Activated CD4-positive, alpha-beta T cell treated with anti-CD3 and anti-CD28 coated beads for 4 hours (primary cell): ENCODE data around the gene IQSEC1.

Experiments used
- DNase-seq, 2 donors: peaks; one replicate each; pipeline ENCODE4 v3.0.0-alpha.2; 2020

IQSEC1 gene

DNA sequence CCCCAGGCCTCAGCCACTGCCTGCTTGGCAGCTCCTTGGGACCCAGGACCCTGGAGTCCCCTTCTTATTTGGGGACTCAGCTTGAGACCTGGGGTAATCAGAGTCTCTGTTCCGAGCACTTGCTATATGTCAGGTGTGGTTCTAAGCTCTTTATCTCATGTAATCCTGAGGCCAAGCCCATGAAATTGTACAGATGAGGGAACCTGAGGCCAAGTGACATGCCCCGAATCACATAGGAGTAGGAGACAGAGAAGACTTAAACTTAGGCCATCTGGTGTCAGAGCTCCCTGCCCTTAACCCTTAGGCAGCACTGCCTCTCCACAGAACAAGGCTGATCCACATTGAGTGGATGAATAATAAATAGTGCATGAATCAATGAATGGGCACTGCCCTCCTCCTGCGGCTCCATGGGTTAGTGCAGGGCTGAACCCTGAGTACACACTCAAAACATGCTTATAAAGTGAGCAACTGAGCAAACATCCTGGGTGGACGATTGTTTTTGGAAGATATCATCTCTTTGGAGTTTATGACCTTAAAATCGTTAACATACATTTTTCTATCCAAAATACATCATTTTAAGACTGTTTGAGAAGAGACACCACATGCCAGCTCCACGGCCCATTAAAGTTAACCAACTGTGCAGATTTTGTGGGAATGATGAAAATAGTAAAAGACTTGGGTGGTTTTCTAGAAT is 33.2 kb upstream of the IQSEC1 start:
- DNase-seq = no peak

DNA sequence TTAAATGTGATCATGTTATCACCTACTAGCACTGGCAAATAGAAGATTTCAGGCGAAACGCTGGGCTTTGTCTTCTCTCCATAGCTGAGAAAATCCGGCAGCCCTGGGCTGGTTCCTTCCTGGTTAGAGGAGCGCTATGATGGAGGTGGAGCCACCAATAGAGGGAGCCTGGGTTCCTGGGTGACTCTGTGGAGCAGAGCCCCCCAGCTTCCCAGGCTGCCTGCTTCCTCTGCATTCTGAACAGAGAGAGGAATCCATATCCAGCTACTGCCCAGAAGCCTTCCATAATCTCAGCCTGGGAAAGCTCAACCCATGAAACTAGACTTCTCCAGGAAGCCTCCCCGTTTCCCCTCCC is 32.6 kb upstream of the IQSEC1 start:
- DNase-seq = no peak

DNA sequence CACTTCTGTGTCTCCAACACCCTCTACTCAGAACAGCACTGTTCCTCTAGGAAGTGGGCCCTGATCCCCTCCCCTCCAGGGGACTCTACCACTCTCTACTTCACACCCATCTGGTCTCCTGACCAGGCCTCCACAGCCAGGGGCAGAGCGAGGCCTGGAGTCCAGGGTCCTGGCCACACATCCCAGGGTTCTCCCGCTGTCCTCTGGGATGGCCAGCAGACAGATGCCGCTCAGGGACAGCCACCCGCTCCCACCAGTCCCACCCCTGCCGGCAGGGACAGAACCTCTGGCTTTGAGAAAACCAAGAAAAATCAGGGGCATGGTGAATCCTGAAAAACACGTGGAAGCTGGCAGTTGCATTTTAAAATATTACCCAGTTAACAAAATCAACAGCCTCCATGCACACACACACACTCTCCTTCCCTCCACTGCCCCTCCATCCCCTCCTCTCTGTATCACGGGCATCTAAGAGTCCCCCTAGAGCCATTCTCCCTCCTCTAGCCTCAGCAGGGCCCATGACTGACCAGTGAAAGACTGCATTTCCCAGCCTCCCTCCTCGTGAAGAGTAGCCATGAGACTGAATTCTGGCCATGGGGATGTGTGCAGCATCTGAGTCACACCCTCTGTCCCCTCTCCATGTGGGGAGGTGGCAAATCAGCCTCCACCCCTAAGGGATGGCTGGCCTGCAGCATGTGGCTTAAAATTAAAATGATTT is 32.1 kb upstream of the IQSEC1 start:
- DNase-seq = no peak

DNA sequence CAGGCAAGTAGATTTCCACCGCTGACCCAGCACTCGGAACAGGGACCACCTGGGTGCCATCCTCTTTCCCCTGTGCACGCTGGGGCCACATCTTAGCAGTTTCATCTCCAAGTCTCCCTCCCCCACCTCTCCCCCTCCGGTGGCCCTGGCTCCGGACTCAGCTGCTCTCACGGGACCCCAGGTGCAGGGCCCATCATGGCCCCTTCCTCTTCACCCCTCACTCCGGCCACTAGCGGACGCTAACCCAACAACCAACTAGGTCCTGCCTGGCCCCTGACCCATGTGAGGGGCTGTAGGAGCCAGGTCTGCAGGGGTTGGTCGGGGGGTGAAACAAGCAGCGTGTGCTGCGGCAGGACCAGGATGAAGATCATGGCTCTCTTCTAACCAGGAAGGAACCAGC is 31.3 kb upstream of the IQSEC1 start:
- no peak for DNase-seq

DNA sequence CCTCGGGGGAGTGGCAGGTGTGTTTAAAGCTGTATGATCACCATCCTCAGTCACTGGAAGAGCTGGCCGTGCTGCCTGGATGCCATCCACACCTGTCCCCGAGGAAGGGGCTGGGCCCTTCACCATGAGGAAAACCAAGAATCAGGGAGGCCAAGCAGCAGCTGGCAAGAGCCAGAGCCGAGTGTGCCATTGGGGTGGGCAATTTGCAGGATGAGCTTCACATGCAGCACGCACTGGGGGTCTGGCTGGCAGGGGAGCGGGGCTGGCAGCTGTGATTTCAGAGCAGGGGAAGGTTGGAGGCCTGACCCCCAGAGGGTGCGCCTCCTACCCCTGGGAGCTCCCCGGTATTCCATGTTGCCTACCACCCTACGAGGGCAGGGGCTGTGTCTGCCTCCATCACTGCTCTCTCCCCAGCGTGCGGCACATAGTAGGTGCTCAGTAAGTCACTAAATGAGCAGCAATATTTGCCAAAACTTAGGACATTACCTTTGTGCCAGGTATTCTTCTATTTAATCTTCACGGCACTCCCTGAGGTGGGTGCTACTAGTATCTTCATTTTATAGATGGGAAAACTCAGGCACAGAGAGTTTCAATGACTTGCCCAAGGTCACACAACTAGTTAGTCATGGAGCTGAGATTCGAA is 30.3 kb upstream of the IQSEC1 start:
- no peak for DNase-seq

DNA sequence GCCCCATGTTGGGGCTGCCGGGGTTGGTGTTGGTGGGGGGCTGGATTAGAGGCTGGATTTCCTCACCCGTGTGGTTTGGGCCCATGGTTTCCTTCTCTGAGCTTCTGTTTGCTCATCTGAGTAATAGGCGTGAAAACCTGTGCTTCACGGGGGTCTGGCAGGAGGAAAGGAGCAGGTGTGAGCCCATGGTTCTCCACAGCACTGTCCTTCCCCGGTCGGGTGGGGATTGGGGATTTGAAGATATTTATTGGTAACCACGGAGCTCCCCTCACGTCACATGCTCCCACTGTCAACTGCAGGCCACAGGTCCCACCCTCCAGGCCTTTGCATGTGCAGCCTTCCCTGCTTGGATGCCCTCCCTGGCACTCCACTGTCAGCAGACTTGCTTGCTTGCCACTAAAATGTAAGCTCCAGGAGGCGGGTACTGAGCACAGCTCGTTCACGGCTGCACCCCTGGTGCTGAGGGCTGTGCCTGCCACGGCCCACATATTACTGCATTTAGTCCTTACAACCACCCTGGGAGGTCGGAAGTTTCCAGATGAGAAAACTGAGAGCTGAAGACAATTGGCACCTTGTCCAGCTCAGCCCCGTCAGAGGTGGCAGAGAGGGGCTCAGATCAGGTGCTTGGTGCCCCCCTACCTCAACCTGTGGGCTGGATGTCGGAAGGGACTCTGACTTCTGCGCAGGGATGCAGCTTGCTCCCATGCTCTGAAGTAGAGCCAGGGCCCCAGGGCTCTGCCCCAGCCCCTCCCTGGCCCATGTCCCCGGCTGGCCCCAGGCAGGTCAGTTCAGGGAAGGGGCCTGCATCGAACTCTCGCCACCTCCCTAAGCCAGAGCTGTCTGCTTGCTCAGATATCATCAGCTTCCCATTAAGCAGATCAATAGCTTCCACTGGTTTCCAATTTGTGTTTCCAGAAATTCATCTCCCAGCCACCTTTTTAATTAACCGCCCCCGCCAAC is 29.4 kb upstream of the IQSEC1 start:
- no peak for DNase-seq

DNA sequence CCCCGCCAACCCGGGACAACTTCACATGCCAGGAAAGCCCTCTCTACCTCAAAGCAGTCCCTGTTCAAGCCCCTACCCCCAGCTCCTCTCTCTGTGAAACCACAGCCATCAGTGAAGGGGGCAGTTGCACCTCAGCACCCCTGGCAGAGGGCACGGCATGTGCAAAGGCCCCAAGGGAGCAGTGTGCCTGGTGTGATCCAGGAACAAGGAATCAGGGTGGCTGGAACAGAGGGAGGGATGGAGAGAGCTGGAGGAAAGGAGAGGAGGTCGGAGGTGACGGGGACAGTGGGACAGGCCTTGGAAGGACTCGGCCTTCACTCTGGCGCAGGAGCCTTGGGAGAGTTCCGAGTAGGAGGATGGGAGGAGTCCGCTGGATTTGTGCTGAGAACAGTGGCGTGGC is 26.5 kb upstream of the IQSEC1 start:
- DNase-seq = no peak

DNA sequence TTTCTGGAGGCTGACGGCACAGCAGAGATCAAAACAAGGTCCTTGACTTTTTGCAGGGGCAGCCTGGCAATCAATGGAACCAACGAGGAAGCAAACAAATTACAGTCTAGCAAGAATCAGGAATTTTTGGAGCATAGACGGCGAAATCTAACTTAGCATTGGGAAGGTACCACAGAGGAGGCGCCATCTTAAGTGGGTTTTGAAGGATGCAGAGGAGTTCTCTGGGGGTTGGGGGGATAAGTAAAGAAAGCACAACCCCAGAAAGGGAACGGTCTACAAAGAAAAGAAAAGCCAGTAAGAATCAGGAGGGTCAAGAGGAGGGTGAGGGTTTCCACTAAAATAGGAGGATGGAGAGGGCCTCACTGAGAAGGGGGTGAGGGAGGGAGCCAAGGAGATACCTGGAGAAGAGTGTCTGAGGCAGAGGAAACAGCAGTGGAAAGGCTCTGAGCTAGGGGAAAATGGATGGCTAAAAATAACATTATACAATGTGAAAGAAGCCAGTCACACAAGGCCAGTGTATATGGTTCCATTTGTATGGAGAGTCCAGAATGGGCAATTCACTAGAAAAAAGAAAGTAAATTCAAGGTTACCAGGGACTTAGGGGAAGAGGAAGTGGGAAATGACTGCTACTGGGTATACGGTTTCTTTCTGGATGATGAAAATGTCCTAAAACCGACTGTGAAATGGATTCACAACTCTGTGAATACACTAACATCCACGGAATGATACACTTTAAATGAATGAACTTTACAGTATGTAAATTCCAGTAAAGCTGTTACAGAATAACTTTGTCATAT is 25.2 kb upstream of the IQSEC1 start:
- DNase-seq = no peak

DNA sequence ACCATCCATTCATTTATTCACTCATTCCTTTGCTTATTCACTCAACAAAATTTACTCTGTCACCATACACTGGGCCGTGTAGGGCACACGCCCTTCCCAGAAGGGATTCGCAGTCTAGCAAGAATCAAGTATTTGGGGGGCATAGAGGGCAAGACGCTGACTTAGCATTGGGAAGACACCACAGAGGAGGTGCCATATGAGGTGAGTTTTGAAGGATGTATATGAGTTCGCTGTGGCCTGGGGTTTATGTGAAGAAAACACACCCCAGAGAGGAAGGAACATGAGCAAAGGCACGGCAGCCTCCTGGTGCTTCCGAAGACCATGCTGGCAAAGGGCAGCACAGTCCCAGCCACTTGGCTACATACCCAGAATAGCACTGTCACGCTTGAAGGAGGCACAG is 23.1 kb upstream of the IQSEC1 start:
- DNase-seq = no peak

DNA sequence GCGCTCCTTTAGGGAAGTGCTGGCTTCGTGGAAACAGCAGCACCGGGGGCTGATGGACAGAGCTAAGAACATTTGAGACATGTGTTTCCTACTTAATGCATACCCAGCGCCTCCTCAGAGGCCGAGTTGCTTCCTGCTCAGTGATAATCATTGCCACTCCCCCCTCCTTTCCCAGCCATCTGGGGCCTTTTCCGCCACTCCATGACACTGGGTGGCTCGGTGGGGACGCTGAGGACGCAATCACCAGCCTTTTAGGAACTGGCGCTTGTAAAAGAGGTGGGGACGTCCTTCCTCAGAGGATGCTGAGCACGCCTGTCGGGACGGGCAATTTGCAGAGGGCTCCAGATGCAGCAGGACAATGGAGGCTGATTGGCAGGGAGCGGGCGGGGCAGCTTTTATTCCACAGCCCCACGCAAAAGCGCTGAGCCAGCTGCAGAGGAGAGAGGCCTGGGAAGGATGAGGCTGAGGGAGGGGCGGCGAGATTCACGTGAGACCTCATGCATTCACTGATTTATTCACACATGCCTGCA is 22.2 kb upstream of the IQSEC1 start:
- DNase-seq = no peak

DNA sequence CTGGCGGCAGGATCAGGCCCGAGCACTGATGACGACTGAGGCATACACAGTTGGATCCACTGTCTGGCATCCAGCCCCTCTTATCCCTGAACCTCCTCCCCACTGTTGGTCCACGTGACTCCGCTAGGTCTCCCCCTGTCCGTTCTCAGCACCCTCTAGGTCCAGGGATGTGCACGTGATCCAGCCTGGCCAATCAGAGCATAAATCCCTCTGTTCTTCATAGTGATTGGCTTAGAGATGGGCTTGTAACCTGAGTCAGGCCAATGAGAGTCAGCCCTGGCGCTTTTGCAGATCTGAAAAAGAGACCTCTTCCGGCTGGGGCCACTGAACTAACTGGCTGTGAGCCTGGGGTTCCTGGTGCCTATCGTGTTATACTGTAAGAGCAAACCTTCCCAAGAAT is 20.5 kb upstream of the IQSEC1 start:
- DNase-seq = no peak

DNA sequence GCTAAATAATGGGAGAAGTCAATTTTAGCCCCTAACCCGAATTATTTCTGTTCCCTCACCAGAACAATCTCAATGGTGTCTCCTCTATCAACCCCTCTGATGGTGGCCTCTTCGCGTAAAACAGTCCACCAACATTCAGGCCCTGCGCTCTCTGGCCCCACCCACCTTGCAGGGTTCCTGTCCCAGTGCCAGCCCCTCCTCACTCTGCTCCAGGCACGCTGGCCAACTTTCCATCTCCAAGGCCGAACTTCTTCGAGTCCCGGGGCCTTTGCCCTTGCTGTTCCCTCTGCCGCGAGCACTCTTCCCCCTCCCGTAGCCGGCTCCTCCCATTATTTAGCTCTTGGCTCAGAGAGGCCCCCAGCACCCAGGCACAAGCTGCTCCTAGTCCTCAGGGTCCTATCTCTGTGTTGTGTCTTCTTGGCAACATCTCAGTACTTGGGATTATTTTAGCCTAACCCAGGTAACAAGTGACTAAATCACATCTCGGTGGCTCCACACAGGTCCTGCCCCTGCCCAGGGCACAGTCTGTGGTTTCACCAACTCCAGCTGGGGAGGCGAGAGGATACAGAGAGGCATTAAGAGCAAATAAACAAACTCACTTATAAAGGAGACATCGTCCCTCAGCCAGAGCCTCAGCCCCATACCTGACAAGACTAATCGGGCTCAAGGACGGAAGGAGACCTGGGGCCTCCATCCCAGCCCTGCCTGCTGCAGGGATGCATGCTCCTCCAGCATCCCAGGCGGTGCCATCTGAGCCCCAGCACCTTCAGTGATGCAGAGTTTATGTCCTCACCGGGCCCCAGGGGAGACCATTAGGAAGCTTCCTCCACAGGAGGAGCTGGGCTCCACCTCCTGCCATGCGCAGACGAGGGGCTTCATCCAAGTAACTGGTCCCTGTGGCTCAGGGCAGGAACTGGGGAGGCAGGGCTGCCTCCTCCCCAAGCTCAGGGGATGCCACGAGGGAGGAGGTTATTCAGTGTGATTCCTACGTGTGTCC is 19.7 kb upstream of the IQSEC1 start:
- no peak for DNase-seq

DNA sequence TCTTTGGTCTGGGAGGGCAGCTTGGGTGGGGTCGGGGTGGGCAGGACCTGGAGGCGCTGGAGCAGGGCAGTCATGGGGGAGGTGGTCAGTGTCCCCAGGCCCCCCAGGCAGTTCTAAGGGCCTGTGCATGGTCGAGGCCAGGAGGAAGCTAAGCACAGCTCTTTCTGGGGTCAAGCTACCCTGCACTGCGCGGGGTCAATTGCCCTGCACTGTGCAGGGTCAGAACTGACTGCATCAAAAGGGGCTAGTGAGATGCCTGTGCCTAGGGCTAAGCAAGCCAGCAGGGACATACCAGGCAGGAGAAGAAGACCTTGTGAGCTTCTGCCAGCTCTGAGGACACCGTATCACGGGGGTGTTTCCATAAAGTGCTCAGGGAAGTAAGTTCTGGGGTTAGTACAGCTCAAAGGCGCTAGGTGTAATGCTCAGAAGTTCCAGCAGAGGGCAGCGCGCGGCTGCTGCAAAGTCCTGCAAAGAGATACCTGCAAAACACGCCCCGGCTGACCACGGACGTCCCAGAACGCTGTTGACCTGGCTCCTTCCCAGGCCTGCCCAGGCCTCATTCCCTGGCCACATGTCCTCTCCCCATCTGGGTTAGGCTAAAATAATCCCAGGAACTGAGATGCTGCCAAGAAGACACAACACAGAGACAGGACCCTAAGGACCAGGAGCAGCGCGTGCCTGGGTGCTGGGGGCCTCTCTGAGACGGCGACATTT is 18.8 kb upstream of the IQSEC1 start:
- peak; percentile 61 to 78 for DNase-seq

DNA sequence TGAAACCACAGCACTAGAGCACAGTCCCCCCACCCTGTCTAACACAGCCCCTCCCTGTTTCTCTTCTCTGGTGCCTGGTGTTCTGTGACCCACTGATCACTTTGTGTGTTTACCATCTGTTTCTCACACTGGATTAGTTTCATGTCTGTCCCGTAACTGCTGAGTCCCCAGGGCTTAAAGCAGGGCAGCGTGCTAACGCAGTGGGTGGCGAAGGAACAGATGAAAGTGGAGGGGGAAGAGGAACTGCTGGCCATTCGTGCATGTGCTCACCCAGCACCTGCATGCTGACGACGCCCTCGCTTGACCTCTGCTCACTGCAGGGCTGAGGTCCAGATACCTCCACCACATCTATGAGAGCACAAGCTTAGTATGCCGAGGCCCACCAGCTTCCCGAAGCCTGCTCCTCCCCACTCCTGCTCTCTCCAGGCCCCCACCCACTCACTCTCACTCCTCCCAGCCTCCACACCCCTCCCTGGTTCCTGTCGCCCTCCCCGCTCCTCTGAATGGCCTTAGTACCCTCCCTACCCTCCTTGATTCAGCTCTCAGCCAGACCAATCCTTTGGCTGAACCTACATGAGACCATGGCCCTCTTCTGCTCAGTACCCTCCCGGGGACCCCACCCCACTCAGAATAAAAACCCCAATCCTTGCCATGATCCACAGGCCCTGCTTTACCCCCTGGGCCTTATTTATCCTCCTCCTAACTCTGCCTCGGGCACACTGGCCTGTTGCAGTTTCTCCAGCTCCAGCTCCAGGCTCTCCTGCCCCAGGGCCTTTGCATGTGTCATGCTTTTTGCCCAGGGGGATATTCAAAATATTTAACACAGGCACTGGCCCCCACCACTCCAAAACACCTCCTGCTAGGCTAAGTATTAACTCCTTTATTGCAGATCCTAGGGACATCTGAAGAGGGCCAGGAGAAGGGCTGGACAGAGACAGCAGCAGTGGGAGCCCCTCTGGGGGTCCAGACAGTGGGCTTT is 15.1 kb upstream of the IQSEC1 start:
- DNase-seq = no peak

DNA sequence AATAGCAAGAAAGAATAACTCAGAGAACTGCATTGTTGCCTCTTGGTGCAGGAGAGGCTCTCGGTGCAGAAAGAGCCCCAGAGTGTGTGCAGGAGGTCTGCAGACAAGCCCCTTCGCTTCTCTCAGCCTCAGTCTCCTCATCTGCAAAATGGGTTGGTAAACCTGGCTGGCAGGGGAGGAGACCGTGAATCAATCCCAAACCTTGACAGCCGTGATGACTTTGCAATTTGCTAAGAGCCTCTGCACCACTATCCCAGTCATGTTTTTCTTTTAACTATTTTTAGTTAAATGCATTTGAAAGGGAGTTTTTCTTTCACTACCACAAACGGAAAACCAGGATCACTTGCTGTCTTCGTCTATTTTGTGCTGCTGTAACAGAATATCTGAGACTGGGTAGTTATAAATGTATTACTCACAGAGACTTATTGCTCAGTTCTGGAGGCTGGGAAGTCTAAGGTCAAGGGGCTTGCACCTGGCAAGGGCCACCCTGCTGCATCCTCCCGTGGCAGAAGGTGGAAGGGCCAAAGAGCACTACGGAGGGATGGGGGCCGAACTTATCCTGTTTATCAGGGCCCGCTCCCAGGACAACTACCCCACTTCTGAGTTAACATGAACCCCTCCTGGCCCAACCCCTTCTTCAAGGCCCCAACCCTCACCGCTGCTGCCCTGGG is 14.2 kb upstream of the IQSEC1 start:
- DNase-seq = no peak

DNA sequence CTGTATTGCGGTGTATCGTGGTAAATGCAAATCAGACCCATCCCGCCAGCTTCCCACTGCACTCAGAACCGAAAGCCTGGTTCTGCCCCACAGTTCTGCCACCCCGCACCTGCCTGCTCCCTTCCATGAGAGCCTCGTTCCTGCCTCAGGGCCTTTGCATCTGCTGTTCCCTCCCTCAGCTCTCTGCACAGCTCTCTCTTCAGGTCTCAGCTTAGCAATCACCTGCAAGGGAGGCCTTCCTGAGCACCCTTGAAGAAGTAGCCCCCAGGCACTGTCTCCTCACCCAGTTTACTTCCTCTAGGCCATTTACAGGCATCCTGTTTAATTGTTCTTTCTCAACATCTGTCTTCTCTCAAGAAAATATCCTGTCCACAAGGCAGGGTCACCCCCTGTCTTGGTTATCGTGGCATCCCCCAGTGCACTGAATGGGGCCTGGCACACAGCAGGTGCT is 13.3 kb upstream of the IQSEC1 start:
- DNase-seq = no peak

DNA sequence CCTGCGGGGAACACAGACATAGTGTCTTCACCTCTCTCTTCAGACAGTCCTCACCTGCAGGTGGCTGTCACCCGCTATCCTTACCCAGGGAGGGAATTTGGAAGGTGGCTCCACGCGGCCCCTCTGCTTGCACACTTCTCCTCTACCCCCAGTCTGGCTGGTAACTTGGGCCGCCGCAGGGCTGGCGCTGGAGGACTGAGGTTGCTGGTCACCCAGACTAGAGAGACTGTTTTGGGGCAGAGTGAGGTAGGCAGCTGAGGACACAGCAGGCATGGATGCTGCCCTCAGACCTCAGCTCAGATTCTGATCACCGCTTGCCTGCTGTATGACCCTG is 12.6 kb upstream of the IQSEC1 start:
- DNase-seq = no peak
